Left ventricle myocardium inferior (tissue), 1 donor: ENCODE data around the gene RSAD1. TPM values are rescaled to one million over a fixed set of nuclear protein-coding genes. Genes with fewer than 3 reads are reported as not detected.
A peak's percentile ranks its signal among the peaks of the same experiment; 100 is the strongest.

Experiments used
- DNase-seq: peaks from one replicate; pipeline ENCODE4 v3.0.0-alpha.2; 2020
- H3K27ac ChIP-seq: fragments of 200-600 bp; replicated peaks from 2 replicates; pipeline ENCODE4 v1.8.0; 2021
- H3K27me3 ChIP-seq: fragments of 200-600 bp; 2 replicates; pipeline ENCODE4 v1.8.0; 2021; ENCODE audit warnings: low read depth
- H3K36me3 ChIP-seq: fragments of 200-600 bp; 2 replicates; pipeline ENCODE4 v1.8.0; 2021
- H3K4me1 ChIP-seq: fragments of 200-600 bp; 2 replicates; pipeline ENCODE4 v1.8.0; 2021
- H3K4me3 ChIP-seq: fragments of 200-600 bp; 2 replicates; pipeline ENCODE4 v1.8.0; 2021; ENCODE audit warnings: mild to moderate bottlenecking, moderate library complexity
- H3K9me3 ChIP-seq: fragments of 200-600 bp; replicated peaks from 2 replicates; pipeline ENCODE4 v1.8.0; 2021
- intact Hi-C: fragments of 100-400 bp; cut with micrococcal nuclease; formaldehyde crosslinking; loops from one replicate; pipeline ENCODE4 v1.11.0; 2022
- total RNA-seq: library from RNA; stranded (reverse); fragmentation: NEBNext Ultra II Directional; extraction: Animal tissue kit (Norgen Biotek cat#: 25700); gene quantifications from one replicate; pipeline ENCODE4 v1.2.1, GENCODE V29; 2021
- TF ChIP-seq, protein P1 (sequence below): fragments of 200-600 bp; IDR thresholded peaks from 2 replicates; pipeline ENCODE4 v1.8.0; 2021; ENCODE audit warnings: antibody characterized with exemption, mild to moderate bottlenecking, borderline replicate concordance
- donor health status: DM: no; HTN: yes; CAD: no; lungs with severe emphysema.

RSAD1 gene
- total RNA-seq, 1 donor from 2014 or later, result 51.7 TPM

- no peak overlapping the region for H3K4me3 ChIP-seq
- no peaks in the 10 kb centered on the region for H3K36me3 ChIP-seq
- no peak overlapping the region for H3K27ac ChIP-seq
- no peak for DNase-seq
- intact Hi-C loops, result no loop called here
- H3K4me1 ChIP-seq, result no peaks in the 10 kb centered on the region
- no peaks in the 10 kb centered on the region for H3K27me3 ChIP-seq
- no peaks in the 10 kb centered on the region for H3K9me3 ChIP-seq
- TF ChIP-seq, protein P1, sequence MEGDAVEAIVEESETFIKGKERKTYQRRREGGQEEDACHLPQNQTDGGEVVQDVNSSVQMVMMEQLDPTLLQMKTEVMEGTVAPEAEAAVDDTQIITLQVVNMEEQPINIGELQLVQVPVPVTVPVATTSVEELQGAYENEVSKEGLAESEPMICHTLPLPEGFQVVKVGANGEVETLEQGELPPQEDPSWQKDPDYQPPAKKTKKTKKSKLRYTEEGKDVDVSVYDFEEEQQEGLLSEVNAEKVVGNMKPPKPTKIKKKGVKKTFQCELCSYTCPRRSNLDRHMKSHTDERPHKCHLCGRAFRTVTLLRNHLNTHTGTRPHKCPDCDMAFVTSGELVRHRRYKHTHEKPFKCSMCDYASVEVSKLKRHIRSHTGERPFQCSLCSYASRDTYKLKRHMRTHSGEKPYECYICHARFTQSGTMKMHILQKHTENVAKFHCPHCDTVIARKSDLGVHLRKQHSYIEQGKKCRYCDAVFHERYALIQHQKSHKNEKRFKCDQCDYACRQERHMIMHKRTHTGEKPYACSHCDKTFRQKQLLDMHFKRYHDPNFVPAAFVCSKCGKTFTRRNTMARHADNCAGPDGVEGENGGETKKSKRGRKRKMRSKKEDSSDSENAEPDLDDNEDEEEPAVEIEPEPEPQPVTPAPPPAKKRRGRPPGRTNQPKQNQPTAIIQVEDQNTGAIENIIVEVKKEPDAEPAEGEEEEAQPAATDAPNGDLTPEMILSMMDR, result peak; percentile 43
These were observed 22.4 kb downstream of the RSAD1 start for GRCh38 chr17:50501054-50501453.

DNA sequence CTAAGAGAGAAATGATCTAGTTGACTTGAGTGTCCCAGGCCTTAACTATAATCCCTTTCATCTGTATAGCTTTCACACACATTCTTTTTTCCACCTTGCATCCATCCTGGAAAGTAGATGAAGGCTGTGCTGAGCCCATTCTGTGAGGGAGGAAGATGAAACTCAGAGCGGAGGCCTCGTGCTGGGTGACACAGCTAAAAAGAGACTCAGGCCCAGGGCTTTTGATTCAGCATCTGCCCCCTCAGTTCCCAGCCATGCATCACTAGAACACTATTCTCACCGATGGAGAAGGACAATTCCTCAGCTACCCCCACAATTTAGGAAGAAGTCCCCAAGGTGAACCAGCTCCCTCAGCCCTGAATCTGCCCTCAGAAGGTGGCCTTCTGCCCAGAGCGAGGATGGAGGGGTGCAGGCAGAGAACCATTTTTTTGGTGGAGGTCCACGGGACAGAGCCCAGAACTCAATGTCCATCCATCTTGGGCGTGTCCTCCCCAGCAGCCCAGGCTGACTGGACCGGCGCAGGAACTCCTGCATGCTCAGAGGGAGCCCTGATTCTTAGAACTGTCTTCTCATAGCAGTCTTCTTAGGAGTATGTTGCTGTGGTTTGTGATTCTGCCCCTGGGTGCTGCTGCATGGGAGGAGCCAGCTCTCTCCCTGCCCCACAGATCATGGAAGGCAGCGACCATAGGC is 23.8 kb downstream of the RSAD1 start:
- intact Hi-C loops, result no loop called here
- no peak overlapping the region for H3K4me3 ChIP-seq
- DNase-seq, result no peak
- H3K36me3 ChIP-seq, result no peaks in the 10 kb centered on the region
- TF ChIP-seq, protein P1, result no peak
- no peaks in the 10 kb centered on the region for H3K27me3 ChIP-seq
- no peaks in the 10 kb centered on the region for H3K9me3 ChIP-seq
- no peaks in the 10 kb centered on the region for H3K4me1 ChIP-seq
- no peak overlapping the region for H3K27ac ChIP-seq

- Histone ChIP-seq H3K36me3 (no peaks in the 10 kb centered on the region), H3K9me3 (no peaks in the 10 kb centered on the region), H3K4me1 (peaks cover 19% of the 10 kb centered on the region), H3K27me3 (no peaks in the 10 kb centered on the region), H3K27ac (no peak overlapping the region), H3K4me3 (no peak overlapping the region)
- TF ChIP-seq, protein P1, result no peak
- intact Hi-C loops, result no loop called here
- DNase-seq, result no peak
These were observed 27.0 kb downstream of the RSAD1 start for GRCh38 chr17:50505591-50506130.

DNA sequence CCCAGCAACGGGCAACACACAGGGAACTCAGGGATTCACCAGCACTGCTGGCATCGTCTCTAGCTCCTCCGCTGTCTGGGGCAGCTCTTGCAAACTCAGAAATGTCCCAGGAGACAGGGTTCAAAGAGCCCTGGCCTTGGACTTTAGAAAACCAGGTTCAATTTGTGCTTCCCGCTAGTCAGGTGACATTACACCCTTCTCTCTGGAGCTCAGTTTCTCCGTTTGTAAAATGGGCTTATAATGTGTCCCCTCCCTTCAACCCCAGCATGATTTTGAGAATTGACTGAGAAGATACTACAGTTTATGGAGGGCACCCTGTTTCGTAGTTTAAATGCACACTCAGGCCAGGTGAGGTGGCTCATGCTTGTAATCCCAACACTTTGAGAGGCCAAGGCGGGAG is 27.6 kb downstream of the RSAD1 start:
- intact Hi-C loops, result no loop called here
- no peaks in the 10 kb centered on the region for H3K36me3 ChIP-seq
- H3K27ac ChIP-seq, result no peak overlapping the region
- H3K27me3 ChIP-seq, result no peaks in the 10 kb centered on the region
- peaks cover 25% of the 10 kb centered on the region for H3K4me1 ChIP-seq
- TF ChIP-seq, protein P1, result no peak
- no peaks in the 10 kb centered on the region for H3K9me3 ChIP-seq
- no peak for DNase-seq
- no peak overlapping the region for H3K4me3 ChIP-seq

DNA sequence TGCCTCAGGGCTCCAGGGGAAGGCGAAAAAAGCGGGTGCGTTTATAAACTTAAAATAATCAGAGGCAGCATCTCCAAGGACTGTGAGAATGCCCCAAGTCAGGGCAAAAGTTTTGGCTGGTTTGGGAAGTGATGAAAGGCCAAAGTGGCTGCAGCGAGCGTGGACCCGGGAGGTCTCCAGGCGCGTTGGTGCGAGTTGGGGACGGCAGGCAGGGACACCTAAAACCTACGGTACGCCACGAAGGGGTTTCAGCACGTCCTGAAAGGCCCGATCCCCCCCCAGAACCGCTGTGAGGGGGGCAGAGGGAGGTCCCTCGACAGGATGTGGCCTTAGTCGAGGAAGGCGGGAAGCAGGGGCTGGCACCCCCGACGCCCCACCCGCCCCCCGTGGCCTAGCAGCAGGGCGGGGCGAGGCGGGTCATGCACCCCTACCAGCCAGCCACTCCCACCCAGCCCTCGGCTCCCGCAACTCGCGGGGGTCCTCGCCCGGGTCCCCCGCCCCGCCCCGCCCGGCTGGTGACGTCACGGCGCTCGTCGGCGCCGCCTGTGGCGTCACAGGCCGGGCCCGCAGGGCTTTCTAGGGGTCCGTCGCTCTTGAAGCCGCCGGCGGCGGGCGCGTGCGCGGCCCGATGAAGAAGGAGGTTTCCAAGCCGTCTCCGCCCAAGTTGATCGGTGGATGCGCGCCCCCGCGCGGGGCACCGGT is 29.4 kb downstream of the RSAD1 start, which contains the start of gene MYCBPAP:
Gene MYCBPAP (plus strand): TSS at position 569 of the 702 bp plus-strand sequence. CDS start 236 bp downstream, outside the sequence.
- intact Hi-C loops, result no loop called here
- TF ChIP-seq, protein P1, result peak; percentile 27
- H3K9me3 ChIP-seq, result no peaks in the 10 kb centered on the region
- peak within 1 kb of the TSS; percentile 78 for H3K27ac ChIP-seq
- no peaks in the 10 kb centered on the region for H3K36me3 ChIP-seq
- no peaks in the 10 kb centered on the region for H3K27me3 ChIP-seq
- peak; percentile 86 for DNase-seq
- H3K4me1 ChIP-seq, result peaks cover 29% of the 10 kb centered on the region
- H3K4me3 ChIP-seq, result peak within 1 kb of the TSS; percentile 76
